Nucleus accumbens (tissue), 56 donors: Measurements from ENCODE around the gene TPM1.

Source experiments
- DNase-seq, 56 donors: peaks; one replicate each; lab custom pipeline; 2025; lab: John Stamatoyannopoulos, UW

TPM1 gene

GRCh38 chr15:63015618-63016017, 26.9 kb upstream of the TPM1 start:
- no peak for DNase-seq

GRCh38 chr15:63016234-63016633, 26.3 kb upstream of the TPM1 start:
- no peak for DNase-seq

- DNase-seq: no peak
Observed at GRCh38 chr15:63018639-63019038, 23.9 kb upstream of the TPM1 start.

- DNase-seq: no peak
Observed at GRCh38 chr15:63019511-63020109, 22.9 kb upstream of the TPM1 start.

- DNase-seq: no peak
Observed at GRCh38 chr15:63020128-63020527, 22.4 kb upstream of the TPM1 start.

GRCh38 chr15:63020759-63021430, 21.7 kb upstream of the TPM1 start:
- DNase-seq: no peak

- DNase-seq: no peak
Observed at GRCh38 chr15:63022181-63022580, 20.4 kb upstream of the TPM1 start.

GRCh38 chr15:63022663-63023062, 19.9 kb upstream of the TPM1 start:
- DNase-seq: no peak

GRCh38 chr15:63023351-63023945, 19.1 kb upstream of the TPM1 start:
- DNase-seq: no peak

- no peak for DNase-seq
Observed at GRCh38 chr15:63025460-63025859, 17.1 kb upstream of the TPM1 start.

- DNase-seq: no peak
Observed at GRCh38 chr15:63027646-63028045, 14.9 kb upstream of the TPM1 start.

GRCh38 chr15:63028442-63029110, 14.0 kb upstream of the TPM1 start:
- no peak for DNase-seq

GRCh38 chr15:63029676-63030075, 12.9 kb upstream of the TPM1 start:
- DNase-seq: no peak

- DNase-seq: peak in 6 of 56 donors; percentile 1 to 27 (median 10)
Observed at GRCh38 chr15:63030101-63030551, 12.4 kb upstream of the TPM1 start.

- no peak for DNase-seq
Observed at GRCh38 chr15:63034578-63034977, 8.0 kb upstream of the TPM1 start.

- DNase-seq: no peak
Observed at GRCh38 chr15:63035253-63035652, 7.3 kb upstream of the TPM1 start.

- no peak for DNase-seq
Observed at GRCh38 chr15:63035977-63036376, 6.6 kb upstream of the TPM1 start.

- DNase-seq: no peak
Observed at GRCh38 chr15:63037976-63038720, 4.4 kb upstream of the TPM1 start.

GRCh38 chr15:63038926-63039673, 3.4 kb upstream of the TPM1 start:
- DNase-seq: no peak

- DNase-seq: no peak
Observed at GRCh38 chr15:63039811-63040210, 2.7 kb upstream of the TPM1 start.
